Caki2 (cell line): ENCODE measurements around the gene METTL5. TPM values are rescaled to one million over a fixed set of nuclear protein-coding genes. Genes with fewer than 3 reads are reported as not detected.
"Not testable (repeated sequence)": the region's sequence is repeated elsewhere in the genome, so short reads cannot be mapped to it uniquely, and the experiment has no call there.

Experiments
- DNase-seq: peaks from one replicate; pipeline ENCODE4 v3.0.0-alpha.2; 2015; ENCODE audit warnings: low read depth
- in situ Hi-C: cut with HindIII; loops from 2 replicates; pipeline ENCODE4 v1.10.0; 2016; ENCODE audit warnings: low sequenced_read_pairs, low pct_unique_long_range_greater_than_20kb, mixed read lengths
- total RNA-seq: library from RNA; depleted of rRNA; stranded (reverse); fragments of >200 nt; shearing (Covaris generic); gene quantifications from 2 replicates; pipeline ENCODE4 v1.2.3, GENCODE V29; 2014; ENCODE audit warnings: low replicate concordance; rRNA removed

Gene METTL5
- 68.4 and 101 TPM in 2 replicates for total RNA-seq

DNA sequence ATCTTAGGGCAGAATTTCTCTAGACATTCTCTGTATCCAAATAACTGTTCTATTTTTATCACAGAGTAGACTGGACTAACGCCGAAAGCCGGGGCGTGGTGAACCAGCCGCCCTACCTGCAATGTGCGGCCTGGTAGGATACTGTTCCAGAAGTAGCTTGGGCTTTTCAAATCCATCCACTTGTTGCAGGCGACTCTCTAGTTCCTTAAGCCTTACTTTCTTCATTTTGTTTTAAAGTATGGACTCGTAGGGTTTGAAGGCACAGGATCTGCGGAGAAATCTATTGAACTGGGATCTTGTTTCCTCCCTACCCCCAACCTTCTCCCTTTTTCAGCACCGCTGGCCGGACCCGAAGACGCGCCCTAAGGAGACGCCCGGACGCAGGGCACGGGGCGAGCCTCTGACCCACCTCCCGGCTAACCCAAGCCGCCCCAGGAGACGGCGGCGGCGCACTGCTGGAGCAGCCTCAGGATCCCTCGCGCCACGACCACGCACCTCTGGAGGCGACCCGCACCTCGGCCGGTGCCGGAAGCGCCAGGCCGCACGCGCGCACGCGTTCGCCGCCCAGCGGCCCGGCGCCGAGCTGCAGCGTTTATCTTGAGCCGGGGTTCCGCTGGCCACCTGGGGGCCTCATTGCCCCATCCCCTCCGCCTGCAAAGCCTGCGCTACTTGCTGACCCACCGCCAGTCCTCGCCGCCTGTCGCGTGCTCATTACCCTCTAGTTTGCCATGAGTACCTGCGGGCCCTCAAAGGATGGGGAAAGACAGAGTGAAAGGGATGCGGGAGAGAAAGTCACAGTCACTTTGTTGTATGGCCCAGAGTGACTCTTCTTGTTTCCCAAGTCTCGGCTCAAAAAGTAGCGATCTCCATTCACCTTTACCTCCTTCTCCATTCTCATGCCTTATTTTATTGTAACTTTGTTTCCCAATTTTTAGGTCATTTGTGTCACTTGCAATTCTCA, at the start of gene METTL5:
Gene METTL5 (minus strand): TSS at position 533 of the 961 bp plus-strand sequence. CDS start 308 bp downstream, at position 225.
- peak; percentile 83 for DNase-seq
- in situ Hi-C loops = no loop called here

DNA sequence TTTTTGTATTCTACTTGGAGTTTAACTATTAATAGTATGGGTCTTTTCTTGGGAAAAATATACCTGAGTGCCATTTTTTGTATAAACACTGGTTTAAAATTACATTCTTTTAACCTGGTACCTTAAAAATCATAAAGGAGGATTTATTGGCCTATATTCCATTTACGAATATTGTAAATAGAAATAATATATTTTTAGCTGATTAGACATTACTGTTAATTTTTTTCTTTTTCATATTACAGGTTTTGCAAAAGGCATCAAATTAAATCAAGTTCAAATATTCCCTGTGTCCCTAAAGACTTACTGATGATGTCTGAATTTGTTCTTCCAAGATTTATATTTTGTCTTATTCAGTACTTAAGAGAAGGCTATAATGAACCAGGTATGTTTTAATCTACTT, 47.3 kb upstream of the METTL5 start:
- in situ Hi-C loops = no loop called here
- DNase-seq = no peak

DNA sequence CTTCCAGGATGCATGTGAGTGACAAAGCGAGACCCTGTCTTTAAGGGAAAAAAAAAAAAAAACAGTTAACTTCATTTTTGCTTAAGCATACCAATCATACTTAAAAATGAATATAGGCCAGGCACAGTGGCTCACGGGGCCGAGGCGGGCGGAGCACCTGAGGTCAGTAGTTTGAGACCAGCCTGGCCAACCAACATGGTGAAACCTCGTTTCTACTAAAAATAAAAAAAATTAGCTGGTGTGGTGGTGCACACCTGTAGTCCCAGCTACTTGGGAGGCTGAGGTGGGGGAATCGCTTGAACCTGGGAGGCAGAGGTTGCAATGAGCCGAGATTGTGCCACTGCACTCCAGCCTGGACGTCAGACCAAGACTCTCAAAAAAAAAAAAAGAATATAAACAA, 46.7 kb upstream of the METTL5 start:
- DNase-seq, in situ Hi-C loops: not testable (repeated sequence)

DNA sequence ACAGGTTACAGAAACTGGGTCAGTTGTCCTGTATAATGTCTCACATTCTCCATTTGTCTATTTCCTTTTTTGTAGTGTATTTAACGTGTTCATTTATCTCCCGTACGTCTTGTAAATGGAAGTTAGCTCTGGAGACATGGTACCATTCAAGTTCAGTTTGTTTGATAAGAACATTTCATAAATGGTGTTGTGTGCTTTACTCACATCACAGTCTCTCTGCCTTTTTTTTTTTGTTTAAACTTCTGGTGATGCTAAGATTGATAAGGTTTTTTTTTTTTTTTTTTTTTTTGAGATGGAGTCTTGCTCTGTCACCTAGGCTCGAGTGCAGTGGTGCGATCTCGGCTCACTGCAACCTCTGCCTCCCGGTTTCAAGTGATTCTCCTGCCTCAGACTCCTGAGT, 44.2 kb upstream of the METTL5 start:
- no peak for DNase-seq
- in situ Hi-C loops = no loop called here

DNA sequence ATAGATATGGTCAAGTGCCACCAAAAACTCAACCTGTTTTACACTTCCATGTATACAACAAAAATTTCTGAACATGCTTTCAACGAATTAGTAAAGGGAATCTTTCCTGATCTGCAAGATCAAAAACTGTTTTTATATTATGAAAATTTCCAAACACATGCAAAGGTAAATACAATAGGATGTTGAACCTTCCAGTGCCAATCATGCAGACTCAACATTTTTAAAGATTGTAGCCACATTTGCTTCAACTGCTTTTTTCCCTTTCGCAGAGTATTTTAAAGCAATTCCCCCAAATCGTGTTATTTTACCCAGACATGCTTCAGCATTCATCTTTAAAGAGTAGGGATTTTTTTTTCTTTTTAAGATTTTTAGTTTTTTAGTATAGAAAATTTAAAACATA, 42.9 kb upstream of the METTL5 start:
- in situ Hi-C loops = no loop called here
- no peak for DNase-seq

DNA sequence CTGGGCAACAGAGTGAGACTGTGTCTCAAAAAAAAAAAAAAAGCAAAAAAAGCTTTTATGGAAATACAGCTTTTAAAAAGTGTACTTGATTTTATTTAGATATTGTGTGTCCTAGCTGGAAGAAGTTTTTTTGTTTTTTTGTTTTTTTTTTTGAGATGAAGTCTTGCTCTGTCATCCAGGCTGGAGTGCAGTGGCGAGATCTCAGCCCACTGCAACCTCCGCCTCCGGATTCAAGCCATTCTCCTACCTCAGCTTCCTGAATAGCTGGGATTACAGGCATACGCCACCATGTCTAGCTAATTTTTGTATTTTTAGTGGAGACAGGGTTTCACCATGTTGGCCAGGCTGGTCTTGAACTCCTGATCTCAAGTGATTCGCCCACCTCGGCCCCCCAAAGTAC, 41.5 kb upstream of the METTL5 start:
- DNase-seq, in situ Hi-C loops: not testable (repeated sequence)

DNA sequence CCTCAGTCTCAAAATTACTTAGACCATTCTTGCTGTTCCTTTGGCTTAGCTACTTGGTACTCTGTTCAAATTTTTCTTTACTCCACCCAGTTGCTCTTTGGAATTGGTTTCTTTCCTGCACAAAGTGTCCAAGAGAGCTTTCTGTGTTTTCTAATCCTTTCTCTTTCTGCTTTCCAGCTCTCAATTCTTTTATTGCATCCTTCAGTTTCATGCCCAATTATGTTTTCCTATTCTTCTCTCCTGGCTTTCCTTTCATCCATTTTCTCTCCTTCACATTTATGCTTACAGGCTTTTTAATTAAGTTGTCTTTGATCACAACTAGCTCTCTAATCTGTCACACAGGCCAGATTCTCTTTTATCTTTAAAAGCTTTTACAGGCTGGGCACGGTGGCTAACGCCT, 40.8 kb upstream of the METTL5 start:
- no peak for DNase-seq
- in situ Hi-C loops = no loop called here

DNA sequence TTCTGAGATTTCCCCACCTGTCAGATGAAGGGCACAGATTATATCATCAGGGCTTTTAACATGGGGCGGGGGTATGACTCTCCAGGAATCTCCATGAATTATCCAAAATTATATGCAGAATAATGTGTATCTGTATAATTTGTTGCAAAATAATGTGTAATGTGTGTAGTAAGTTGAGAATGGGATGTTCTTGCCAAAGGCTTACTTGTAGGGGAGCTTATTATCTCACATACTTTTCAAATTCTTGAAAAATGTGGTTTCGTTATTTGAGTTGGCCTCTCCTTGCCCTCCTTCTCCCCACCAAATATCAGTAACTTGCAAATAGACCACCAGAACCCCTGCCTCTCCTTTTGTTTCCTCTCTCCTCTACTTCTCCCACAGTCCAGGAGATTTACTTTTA, 38.1 kb upstream of the METTL5 start:
- in situ Hi-C loops = no loop called here
- DNase-seq = no peak

DNA sequence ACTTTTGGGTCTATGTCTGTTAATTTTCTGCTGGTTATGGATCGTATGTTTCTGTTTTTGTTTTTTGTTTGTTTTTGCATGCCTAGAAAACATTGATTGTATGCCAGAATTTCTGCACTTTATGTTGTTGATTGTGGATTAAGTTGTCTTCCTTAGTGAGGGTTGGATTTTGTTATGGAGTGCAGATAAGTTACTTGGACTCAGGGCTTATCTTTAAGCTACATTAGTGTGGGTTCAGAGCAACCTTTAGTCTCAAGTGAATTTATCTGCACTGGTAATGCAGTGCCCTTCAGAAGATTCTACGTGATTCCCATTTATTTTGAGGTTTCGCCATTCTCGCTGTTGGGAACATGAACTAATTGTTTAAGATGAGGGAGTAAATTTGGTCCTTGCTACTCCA, 35.4 kb upstream of the METTL5 start:
- no peak for DNase-seq
- in situ Hi-C loops = no loop called here

DNA sequence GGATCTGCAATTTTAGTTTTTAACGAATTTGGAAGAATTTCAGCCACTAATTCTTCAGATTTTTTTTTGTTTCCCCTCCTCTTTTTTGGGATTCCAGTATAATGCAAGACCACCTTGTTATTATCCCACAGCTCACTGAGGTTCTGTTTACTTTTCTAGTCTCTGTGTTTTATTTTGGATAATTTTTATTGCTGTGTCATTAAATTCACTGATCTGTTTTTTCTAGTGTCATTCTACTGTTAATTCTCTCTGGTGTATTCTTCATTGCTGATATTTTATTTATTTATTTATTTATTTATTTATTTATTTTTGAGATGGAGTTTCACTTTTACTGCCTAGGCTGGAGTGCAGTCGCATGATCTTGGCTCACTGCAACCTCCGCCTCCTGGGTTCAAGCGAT, 34.7 kb upstream of the METTL5 start:
- no peak for DNase-seq
- in situ Hi-C loops = no loop called here

DNA sequence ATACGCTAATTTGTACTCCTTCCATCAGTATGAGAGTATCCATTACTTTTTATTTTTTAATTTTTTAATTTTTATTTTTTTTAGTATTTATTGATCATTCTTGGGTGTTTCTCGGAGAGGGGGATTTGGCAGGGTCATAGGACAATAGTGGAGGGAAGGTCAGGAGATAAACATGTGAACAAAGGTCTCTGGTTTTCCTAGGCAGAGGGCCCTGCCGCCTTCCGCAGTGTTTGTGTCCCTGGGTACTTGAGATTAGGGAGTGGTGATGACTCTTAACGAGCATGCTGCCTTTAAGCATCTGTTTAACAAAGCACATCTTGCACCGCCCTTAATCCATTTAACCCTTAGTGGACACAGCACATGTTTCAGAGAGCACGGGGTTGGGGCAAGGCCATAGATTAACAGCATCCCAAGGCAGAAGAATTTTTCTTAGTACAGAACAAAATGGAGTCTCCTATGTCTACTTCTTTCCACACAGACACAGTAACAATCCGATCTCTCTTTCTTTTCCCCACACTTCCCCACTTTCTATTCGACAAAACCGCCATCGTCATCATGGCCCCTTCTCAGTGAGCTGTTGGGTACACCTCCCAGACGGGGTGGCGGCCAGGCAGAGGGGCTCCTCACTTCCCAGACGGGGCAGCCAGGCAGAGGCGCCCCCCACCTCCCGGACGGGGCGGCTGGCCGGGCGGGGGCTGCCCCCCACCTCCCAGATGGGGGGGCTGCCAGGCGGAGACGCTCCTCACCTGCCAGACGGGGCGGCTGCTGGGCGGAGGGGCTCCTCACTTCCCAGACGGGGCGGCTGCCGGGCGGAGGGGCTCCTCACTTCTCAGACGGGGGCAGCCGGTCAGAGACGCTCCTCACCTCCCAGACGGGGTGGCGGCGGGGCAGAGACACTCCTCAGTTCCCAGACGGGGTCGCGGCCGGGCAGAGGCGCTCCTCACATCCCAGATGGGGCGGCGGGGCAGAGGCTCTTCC, 30.9 kb upstream of the METTL5 start:
- DNase-seq, in situ Hi-C loops: not testable (repeated sequence)

DNA sequence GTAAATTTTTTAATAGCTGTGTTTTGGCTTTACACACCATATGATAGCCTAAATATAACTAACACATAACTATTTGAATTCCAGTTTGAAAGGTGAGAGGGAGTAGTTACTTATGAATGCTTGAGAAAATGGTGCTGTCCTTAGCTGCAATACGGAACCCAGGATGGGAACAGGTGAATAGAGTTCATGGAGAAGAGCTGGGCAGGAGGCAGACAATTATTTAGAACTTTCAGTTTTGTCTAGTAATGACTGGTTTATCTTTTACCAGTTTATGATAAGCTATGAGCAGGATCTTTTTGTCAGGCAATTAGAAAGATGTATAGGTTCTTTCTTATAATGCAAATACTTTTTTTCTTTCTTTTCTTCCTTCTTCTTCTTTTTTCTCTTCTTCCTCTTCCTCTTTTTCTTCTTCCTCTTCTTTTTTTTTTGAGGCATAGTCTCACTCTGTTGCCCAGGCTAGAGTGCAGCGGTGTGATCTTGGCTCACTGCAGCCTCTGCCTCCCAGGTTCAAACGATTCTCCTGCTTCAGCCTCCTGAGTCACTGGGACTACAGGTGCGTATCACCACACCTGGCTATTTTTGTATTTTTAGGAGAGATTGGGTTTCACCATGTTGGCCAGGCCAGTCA, 28.4 kb upstream of the METTL5 start:
- DNase-seq = no peak
- in situ Hi-C loops = no loop called here

DNA sequence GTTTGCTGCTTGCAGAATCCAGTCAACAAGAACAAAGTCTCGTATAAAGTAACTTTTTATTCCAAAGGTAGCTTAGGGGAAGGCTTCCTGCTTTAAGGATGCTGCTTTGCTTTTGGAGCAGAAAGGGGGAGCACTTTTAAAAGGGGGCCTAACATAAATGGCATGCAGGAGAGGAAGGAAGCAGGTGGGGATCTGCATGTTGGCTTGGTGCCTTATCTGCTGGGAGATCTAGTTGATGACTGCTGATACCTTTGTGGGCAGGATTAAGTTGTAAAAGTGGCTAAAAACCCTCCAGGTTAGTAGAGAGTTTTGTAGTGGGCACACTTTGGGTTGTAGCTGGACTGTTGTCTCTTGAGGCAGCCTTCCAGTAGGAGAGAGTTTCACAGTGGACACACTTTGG, 25.0 kb upstream of the METTL5 start:
- in situ Hi-C loops = no loop called here
- no peak for DNase-seq

DNA sequence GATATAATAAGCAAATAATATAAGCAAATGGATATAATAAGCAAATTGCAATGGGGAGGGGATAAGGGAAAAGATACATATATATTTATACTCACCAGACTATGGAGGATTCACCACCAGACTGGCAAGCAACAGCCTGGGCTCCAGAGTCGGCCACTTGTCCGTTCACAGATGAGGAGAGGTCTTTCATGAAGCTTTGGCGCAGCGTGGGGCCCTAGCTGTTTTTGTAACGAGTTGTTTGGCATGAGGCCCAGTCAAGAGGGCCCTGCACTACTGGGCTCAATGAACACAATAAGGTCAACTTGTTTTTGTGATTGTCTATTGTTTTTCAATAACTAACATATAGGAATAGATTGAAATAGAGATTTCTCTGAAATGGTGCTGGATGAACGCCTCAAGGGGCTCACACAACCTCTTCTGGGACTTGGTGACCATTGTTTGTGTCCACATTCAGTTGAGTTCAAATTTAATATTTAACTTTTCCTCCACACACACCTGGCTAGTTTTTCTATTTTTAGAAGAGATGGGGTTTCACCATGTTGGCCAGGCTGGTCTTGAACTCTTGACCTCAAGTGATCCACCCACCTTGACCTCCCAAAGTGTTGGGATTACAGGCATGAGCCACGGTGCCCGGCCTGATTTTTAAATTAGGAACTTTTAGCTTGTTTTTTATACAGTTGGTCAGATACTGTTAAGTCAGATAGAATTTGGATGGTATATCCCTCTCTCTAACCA, 24.4 kb upstream of the METTL5 start:
- DNase-seq, in situ Hi-C loops: not testable (repeated sequence)

DNA sequence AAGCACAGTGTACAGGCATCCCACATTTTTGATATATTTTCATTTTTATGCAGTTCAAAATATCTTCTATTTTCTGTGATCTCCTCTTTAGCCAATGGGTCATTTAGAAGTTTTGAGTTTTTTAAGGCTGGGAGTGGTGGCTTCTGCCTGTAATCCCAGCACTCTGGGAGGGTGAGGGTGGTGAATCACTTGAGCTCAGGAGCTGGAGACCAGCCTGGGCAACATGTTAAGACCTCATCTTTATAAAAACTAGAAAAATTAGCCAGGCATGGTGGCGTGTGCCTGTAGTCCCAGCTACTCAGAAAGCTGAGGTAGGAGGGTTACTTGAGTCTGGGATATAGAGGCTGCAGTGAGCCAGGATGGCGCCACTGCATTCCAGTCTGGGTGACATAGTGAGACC, 20.3 kb upstream of the METTL5 start:
- in situ Hi-C loops = no loop called here
- DNase-seq = no peak

DNA sequence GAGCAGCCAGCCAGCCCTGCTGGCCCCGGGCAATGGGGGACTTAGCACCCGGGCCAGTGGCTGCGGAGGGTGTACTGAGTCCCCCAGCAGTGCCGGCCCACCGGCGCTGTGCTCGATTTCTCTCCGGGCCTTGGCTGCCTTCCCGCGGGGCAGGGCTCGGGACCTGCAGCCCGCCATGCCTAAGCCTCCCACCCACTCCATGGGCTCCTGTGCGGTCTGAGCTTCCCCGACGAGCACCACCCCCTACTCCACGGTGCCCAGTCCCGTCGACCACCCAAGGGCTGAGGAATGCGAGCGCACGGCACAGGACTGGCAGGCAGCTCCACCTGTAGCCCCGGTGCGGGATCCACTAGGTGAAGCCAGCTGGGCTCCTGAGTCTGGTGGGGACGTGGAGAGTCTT, 16.9 kb upstream of the METTL5 start:
- in situ Hi-C loops, DNase-seq: not testable (repeated sequence)

DNA sequence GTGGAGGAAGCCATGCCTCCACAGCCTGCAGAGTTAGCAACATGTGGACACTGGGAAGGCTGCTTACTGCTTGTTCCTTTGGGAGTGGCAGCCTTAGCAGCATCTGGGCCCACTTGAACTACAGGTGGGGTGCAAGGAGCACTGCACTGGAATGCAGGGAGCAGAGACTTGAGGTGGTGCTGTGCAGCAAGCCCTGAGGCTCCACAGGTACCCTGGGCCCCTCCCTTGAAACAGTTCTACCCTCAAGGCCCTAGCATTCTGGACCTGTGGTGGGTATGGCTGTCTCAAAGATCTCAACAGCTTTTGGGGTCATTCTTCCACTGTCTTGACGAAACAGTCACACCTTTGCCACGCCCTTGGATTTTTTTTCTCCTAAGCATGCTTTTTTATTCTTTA, 16.0 kb upstream of the METTL5 start:
- in situ Hi-C loops = no loop called here

More for the DNA sequence above, 16.0 kb upstream of the METTL5 start:
- DNase-seq = no peak
